CD4-positive, alpha-beta T cell (primary cell): ENCODE results near the gene OPCML. TPM values are rescaled to one million over a fixed set of nuclear protein-coding genes. Genes with fewer than 3 reads are reported as not detected.

Experiments
- ATAC-seq: fragments of 200-7000 bp; cut with Tn5 transposase; one replicate; pipeline ENCODE4 v1.10.0; 2022; ENCODE audit warnings: mild to moderate bottlenecking; ENCODE audit not compliant: poor library complexity
- CTCF ChIA-PET: fragments of 350-600 bp; sonication (Branson Sonifier 250); formaldehyde crosslinking; loops from one replicate; lab custom pipeline; 2021; ENCODE audit warnings: antibody characterized with exemption, inconsistent platforms; lab: Charles Lee
- POLR2A ChIA-PET: fragments of 350-600 bp; sonication (Branson Sonifier 250); formaldehyde crosslinking; loops from one replicate; lab custom pipeline; 2021; ENCODE audit warnings: antibody characterized with exemption, inconsistent platforms; lab: Charles Lee
- DNase-seq, 14 experiments: peaks; one replicate each; pipeline ENCODE4 v3.0.0-alpha.2; 2013 to 2020; ENCODE audit warnings: mixed read lengths in 2 of 14
- H3K27ac ChIP-seq, 2 donors: one replicate each; pipeline versions ENCODE4 v1.5.1 to v1.7.0; 2013; ENCODE audit warnings: low read length in 2 of 2, low read depth in 1 of 2, mild to moderate bottlenecking in 1 of 2
- H3K27me3 ChIP-seq, 2 experiments: 1 replicate in 1 of 2; 2 replicates in 1 of 2; pipeline versions ENCODE4 v1.6.1 to v1.7.0; 2013; ENCODE audit warnings: low read length in 2 of 2, control low read depth in 1 of 2, mild to moderate bottlenecking in 1 of 2, moderate library complexity in 1 of 2; ENCODE audit not compliant: insufficient read depth in 2 of 2, control insufficient read depth in 1 of 2
- H3K36me3 ChIP-seq: one replicate; pipeline ENCODE4 v1.6.1; 2013; ENCODE audit warnings: low read length, control low read depth; ENCODE audit not compliant: insufficient read depth
- H3K4me1 ChIP-seq: one replicate; pipeline ENCODE4 v1.6.1; 2013; ENCODE audit warnings: low read length, control low read depth; ENCODE audit not compliant: insufficient read depth
- H3K4me3 ChIP-seq: one replicate; pipeline ENCODE4 v1.5.1; 2013; ENCODE audit warnings: mild to moderate bottlenecking, low read length, moderate library complexity
- H3K9me3 ChIP-seq, 2 experiments: 1 replicate in 1 of 2; 2 replicates in 1 of 2; pipeline versions ENCODE4 v1.6.1 to v1.7.0; 2013; ENCODE audit warnings: low read length in 2 of 2, mild to moderate bottlenecking in 2 of 2, control low read depth in 1 of 2, moderate library complexity in 1 of 2; ENCODE audit not compliant: control insufficient read depth in 1 of 2, insufficient read depth in 1 of 2
- H3K27ac Mint-ChIP-seq: one replicate; pipeline ENCODE4 v1.8.0; 2020; ENCODE audit warnings: mixed read lengths
- H3K27me3 Mint-ChIP-seq: one replicate; pipeline ENCODE4 v1.8.0; 2021; ENCODE audit warnings: mixed read lengths
- H3K36me3 Mint-ChIP-seq: one replicate; pipeline ENCODE4 v1.8.0; 2021; ENCODE audit warnings: low read depth, mixed read lengths
- H3K4me1 Mint-ChIP-seq: one replicate; pipeline ENCODE4 v1.8.0; 2021; ENCODE audit warnings: low read depth, mixed read lengths
- H3K4me3 Mint-ChIP-seq: one replicate; pipeline ENCODE4 v1.8.0; 2020; ENCODE audit warnings: mild to moderate bottlenecking, mixed read lengths
- H3K9me3 Mint-ChIP-seq: one replicate; pipeline ENCODE4 v1.8.0; 2020; ENCODE audit warnings: mixed read lengths
- intact Hi-C, 2 experiments: fragments of 100-400 bp; cut with DNase I in 1 of 2; cut with micrococcal nuclease in 1 of 2; formaldehyde crosslinking; loops; one replicate each; pipeline versions ENCODE4 v1.15.1 to v1.9.0; 2023 to 2025; cut with DNase I, micrococcal nuclease
- total RNA-seq, 174 experiments: library from RNA in 2 of 174; stranded (reverse) in 2 of 174; gene quantifications; one replicate each; pipeline ENCODE4 v1.2.3 and lab custom pipeline; 2021 to 2026
- TF ChIP-seq, protein P1 (sequence below): fragments of 200-600 bp; IDR thresholded peaks from one replicate; pipeline ENCODE4 v1.8.0; 2022; ENCODE audit warnings: antibody characterized with exemption, mild to moderate bottlenecking

Gene OPCML
- total RNA-seq, 2 experiments from 2014 or later, result not detected

DNA sequence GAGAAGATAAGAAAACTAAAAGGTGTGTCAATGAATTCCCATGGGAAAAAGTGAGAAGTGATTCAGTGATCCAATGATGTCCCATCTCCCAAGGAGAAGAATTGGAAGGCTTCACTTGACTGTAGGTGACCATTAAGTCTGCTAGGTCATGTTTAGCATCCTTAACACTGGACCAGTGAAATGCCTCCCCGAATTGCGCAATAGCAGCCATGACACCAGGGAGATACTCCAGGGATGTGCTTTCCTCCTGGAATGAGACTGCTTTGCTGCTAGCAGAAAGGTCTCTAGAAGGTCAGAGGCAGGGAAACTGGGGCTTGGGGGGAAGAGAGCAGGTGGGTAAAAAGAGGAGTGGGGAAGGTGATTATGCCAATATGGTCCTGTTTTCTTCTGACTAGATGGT is 364.3 kb downstream of the OPCML start:
- DNase-seq, result no peak
- Mint-ChIP-seq H3K4me1 (no peaks in the 10 kb centered on the region), H3K27me3 (no peaks in the 10 kb centered on the region), H3K9me3 (no peaks in the 10 kb centered on the region), H3K36me3 (no peaks in the 10 kb centered on the region), H3K4me3 (no peak overlapping the region), H3K27ac (no peak overlapping the region)
- Histone ChIP-seq H3K27me3 (no peaks in the 10 kb centered on the region), H3K36me3 (no peaks in the 10 kb centered on the region), H3K27ac (no peak overlapping the region), H3K4me1 (no peaks in the 10 kb centered on the region), H3K4me3 (no peak overlapping the region), H3K9me3 (no peaks in the 10 kb centered on the region)
- POLR2A ChIA-PET, result no interaction called here
- intact Hi-C loops, result no loop called here
- CTCF ChIA-PET, result no interaction called here
- TF ChIP-seq, protein P1, sequence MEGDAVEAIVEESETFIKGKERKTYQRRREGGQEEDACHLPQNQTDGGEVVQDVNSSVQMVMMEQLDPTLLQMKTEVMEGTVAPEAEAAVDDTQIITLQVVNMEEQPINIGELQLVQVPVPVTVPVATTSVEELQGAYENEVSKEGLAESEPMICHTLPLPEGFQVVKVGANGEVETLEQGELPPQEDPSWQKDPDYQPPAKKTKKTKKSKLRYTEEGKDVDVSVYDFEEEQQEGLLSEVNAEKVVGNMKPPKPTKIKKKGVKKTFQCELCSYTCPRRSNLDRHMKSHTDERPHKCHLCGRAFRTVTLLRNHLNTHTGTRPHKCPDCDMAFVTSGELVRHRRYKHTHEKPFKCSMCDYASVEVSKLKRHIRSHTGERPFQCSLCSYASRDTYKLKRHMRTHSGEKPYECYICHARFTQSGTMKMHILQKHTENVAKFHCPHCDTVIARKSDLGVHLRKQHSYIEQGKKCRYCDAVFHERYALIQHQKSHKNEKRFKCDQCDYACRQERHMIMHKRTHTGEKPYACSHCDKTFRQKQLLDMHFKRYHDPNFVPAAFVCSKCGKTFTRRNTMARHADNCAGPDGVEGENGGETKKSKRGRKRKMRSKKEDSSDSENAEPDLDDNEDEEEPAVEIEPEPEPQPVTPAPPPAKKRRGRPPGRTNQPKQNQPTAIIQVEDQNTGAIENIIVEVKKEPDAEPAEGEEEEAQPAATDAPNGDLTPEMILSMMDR, result no peak
- no peak for ATAC-seq

DNA sequence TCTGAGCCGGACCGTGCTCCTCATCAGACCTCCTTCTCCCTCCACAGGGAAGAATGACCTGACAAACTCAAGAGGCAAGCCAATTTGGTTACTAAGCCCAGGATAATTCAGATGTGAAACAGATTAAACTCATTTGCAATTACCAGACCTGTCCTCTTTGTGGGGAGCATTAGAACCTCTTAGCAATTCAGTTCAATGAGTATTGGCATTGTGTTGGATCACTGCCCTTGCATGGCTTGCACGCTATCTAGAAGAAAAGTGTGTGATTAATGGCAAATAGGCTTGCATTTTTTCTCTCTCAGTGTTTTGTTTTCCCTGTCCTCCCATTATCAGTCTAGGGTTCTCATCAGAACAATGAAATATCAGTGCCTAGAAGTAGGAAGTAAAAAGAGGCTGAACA is 365.6 kb downstream of the OPCML start:
- ATAC-seq, result no peak
- intact Hi-C loops, result no loop called here
- no peaks in the 10 kb centered on the region for H3K9me3 ChIP-seq
- Mint-ChIP-seq H3K36me3 (no peaks in the 10 kb centered on the region), H3K27ac (no peak overlapping the region), H3K27me3 (no peaks in the 10 kb centered on the region), H3K9me3 (no peaks in the 10 kb centered on the region), H3K4me3 (no peak overlapping the region), H3K4me1 (no peaks in the 10 kb centered on the region)
- no peak for DNase-seq
- no peaks in the 10 kb centered on the region for H3K36me3 ChIP-seq
- no peak overlapping the region for H3K27ac ChIP-seq
- ChIA-PET CTCF (no interaction called here), POLR2A (no interaction called here)
- no peaks in the 10 kb centered on the region for H3K4me1 ChIP-seq
- no peaks in the 10 kb centered on the region for H3K27me3 ChIP-seq
- TF ChIP-seq, protein P1, result no peak
- no peak overlapping the region for H3K4me3 ChIP-seq

DNA sequence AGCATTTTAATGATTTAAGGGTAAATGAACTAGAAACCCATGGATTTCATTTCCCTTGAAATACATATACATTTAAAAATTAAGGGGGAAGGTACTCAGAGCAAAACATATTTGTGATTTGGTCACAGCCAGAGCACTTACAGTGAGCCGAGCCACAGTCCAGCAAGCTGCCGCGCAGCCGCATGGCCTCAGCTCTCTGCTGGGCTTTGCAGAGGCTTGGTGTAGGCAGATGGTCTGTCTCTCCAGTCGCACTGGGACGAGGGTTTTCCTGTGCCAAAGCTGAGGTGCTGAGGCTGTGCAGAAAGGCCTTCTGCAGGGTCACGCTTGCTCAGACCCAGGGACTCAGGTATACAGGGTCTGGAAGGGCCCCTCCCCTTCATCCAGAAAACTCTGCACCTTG is 367.3 kb downstream of the OPCML start:
- H3K4me3 ChIP-seq, result no peak overlapping the region
- TF ChIP-seq, protein P1, result no peak
- no peaks in the 10 kb centered on the region for H3K36me3 ChIP-seq
- Mint-ChIP-seq H3K4me3 (no peak overlapping the region), H3K27me3 (no peaks in the 10 kb centered on the region), H3K4me1 (no peaks in the 10 kb centered on the region), H3K27ac (no peak overlapping the region), H3K9me3 (no peaks in the 10 kb centered on the region), H3K36me3 (no peaks in the 10 kb centered on the region)
- no peaks in the 10 kb centered on the region for H3K4me1 ChIP-seq
- DNase-seq (no peak), ATAC-seq (no peak)
- H3K9me3 ChIP-seq, result no peaks in the 10 kb centered on the region
- ChIA-PET CTCF (no interaction called here), POLR2A (no interaction called here)
- no peaks in the 10 kb centered on the region for H3K27me3 ChIP-seq
- no peak overlapping the region for H3K27ac ChIP-seq
- intact Hi-C loops, result no loop called here
